ENCODE measurements around the gene GAB2. TPM values are rescaled to one million over a fixed set of nuclear protein-coding genes. Genes with fewer than 3 reads are reported as not detected.

Gene GAB2
- polyA plus RNA-seq, 3 donors, result 2.8 to 39.4 (median 4.4) TPM

DNA sequence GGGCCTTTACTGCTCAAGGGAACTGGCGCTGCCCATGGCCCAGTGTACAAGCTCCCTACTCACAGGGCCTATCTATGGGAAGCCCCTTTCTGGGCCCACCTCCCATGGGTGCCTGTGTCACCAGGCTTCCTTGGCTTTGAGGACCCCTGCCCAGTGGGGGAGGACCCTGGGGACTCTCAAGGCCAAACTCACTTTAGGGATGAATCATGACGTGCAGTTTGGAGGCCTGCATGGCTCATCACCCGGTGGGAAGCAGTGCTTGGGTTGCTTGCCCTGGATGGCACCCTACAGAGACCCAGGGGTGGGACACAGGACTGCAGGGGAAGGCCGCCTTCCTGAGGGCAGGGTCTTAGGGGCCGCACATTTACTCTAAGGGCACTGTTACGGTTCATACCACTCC, 245.7 kb downstream of the GAB2 start:
- Histone ChIP-seq H3K4me1 (ENCODE audit: control insufficient read depth in 1 of 2, insufficient read depth in 2 of 2, low read length in 2 of 2) (no peaks in the 10 kb centered on the region), H3K4me2 (replicated peaks; ENCODE audit: extremely low read depth, low read length, poor library complexity, severe bottlenecking) (no peak overlapping the region), H3K4me3 (replicated peaks in 1 of 3; ENCODE audit: low read depth in 2 of 3, low read length in 3 of 3) (no peak overlapping the region), H3K9me3 (replicated peaks in 1 of 2; ENCODE audit: control insufficient read depth in 1 of 2, insufficient read depth in 1 of 2, low read length in 2 of 2) (no peaks in the 10 kb centered on the region), H3K79me2 (ENCODE audit: insufficient read depth, low read length) (no peaks in the 10 kb centered on the region), H2AFZ (ENCODE audit: insufficient read depth, low read depth, low read length, poor library complexity, severe bottlenecking) (no peak overlapping the region), H4K20me1 (ENCODE audit: insufficient read depth, low read length) (no peaks in the 10 kb centered on the region), H3K9ac (ENCODE audit: insufficient read depth, low read length, poor library complexity, severe bottlenecking) (no peak overlapping the region), H3K36me3 (replicated peaks in 1 of 2; ENCODE audit: control insufficient read depth in 1 of 2, insufficient read depth in 2 of 2, low read length in 2 of 2) (peaks cover 15 to 32% of the 10 kb centered on the region in 2 donors), H3K27me3 (ENCODE audit: control insufficient read depth in 2 of 2, insufficient read depth in 2 of 2, low read length in 2 of 2) (no peaks in the 10 kb centered on the region), H3K27ac (ENCODE audit: low read depth in 1 of 2, low read length in 2 of 2) (no peak overlapping the region)
- no peak overlapping the region for H3K4me3 Mint-ChIP-seq
- H3K27ac Mint-ChIP-seq, result no peak overlapping the region
- H3K36me3 Mint-ChIP-seq, result peaks cover 41% of the 10 kb centered on the region in 2 donors
- DNase-seq, result no peak
- H3K9me3 Mint-ChIP-seq, result peaks cover 0 to 4% (median 0%) of the 10 kb centered on the region in 7 donors
- intact Hi-C loops (cut with micrococcal nuclease), result no loop called here
- peaks cover 0 to 1% (median 0%) of the 10 kb centered on the region in 3 donors for H3K27me3 Mint-ChIP-seq (ENCODE audit: low read depth in 3 of 3)
- TF ChIP-seq, protein P1, sequence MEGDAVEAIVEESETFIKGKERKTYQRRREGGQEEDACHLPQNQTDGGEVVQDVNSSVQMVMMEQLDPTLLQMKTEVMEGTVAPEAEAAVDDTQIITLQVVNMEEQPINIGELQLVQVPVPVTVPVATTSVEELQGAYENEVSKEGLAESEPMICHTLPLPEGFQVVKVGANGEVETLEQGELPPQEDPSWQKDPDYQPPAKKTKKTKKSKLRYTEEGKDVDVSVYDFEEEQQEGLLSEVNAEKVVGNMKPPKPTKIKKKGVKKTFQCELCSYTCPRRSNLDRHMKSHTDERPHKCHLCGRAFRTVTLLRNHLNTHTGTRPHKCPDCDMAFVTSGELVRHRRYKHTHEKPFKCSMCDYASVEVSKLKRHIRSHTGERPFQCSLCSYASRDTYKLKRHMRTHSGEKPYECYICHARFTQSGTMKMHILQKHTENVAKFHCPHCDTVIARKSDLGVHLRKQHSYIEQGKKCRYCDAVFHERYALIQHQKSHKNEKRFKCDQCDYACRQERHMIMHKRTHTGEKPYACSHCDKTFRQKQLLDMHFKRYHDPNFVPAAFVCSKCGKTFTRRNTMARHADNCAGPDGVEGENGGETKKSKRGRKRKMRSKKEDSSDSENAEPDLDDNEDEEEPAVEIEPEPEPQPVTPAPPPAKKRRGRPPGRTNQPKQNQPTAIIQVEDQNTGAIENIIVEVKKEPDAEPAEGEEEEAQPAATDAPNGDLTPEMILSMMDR (IDR thresholded peaks at IDR 0.05), result no peak
- no peaks in the 10 kb centered on the region for H3K4me1 Mint-ChIP-seq
- WGBS (ENCODE audit: insufficient coverage), result 99% methylated on average over 5 of the region's 6 CpGs

DNA sequence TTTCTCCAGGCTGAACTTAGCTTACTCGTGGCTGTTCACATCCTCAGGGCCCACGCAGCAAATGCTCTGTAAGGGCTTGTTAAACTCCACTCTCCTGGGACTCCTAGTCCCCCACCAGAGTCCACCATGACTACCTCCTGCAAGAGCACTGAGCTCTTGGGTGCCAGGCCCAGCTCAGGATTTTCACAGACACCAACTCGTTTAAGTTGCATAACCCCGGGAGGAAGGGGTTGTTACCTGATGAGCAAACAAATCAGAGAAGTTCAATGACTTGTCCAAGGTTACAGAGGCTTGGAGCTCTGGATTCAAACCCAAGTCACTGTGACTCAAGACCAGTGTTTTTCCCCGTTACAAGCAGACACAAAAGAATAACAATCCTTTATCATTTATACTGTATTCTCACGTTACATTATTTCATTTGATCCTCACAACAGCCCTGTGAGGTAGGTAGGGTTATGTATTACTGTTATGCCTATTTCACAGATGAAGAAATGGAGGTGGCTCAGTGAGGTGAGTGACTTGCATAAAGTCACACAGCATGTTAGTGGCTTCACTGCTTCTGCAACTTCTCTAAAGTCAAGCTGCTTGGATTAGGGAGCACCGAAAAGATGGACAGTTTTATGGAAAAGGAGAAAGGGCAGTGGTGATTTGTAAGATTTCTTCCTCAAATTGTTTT, 246.6 kb downstream of the GAB2 start:
- Mint-ChIP-seq H3K4me1 (no peaks in the 10 kb centered on the region), H3K36me3 (peaks cover 32% of the 10 kb centered on the region in 2 donors), H3K4me3 (no peak overlapping the region), H3K27ac (peak overlapping the region in 2 of 7 donors; percentile 1 to 31), H3K27me3 (ENCODE audit: low read depth in 3 of 3) (peaks cover 0 to 1% (median 0%) of the 10 kb centered on the region in 3 donors), H3K9me3 (peaks cover 0 to 1% (median 0%) of the 10 kb centered on the region in 7 donors)
- Histone ChIP-seq H3K27ac (ENCODE audit: low read depth in 1 of 2, low read length in 2 of 2) (no peak overlapping the region), H3K9ac (ENCODE audit: insufficient read depth, low read length, poor library complexity, severe bottlenecking) (no peak overlapping the region), H3K27me3 (ENCODE audit: control insufficient read depth in 2 of 2, insufficient read depth in 2 of 2, low read length in 2 of 2) (no peaks in the 10 kb centered on the region), H3K36me3 (replicated peaks in 1 of 2; ENCODE audit: control insufficient read depth in 1 of 2, insufficient read depth in 2 of 2, low read length in 2 of 2) (peaks cover 15 to 29% of the 10 kb centered on the region in 2 donors), H4K20me1 (ENCODE audit: insufficient read depth, low read length) (no peaks in the 10 kb centered on the region), H2AFZ (ENCODE audit: insufficient read depth, low read depth, low read length, poor library complexity, severe bottlenecking) (no peak overlapping the region), H3K79me2 (ENCODE audit: insufficient read depth, low read length) (no peaks in the 10 kb centered on the region), H3K9me3 (replicated peaks in 1 of 2; ENCODE audit: control insufficient read depth in 1 of 2, insufficient read depth in 1 of 2, low read length in 2 of 2) (no peaks in the 10 kb centered on the region), H3K4me3 (replicated peaks in 1 of 3; ENCODE audit: low read depth in 2 of 3, low read length in 3 of 3) (no peak overlapping the region), H3K4me1 (ENCODE audit: control insufficient read depth in 1 of 2, insufficient read depth in 2 of 2, low read length in 2 of 2) (no peaks in the 10 kb centered on the region), H3K4me2 (replicated peaks; ENCODE audit: extremely low read depth, low read length, poor library complexity, severe bottlenecking) (no peak overlapping the region)
- DNase-seq, result no peak
- intact Hi-C loops (cut with micrococcal nuclease), result no loop called here
- WGBS (ENCODE audit: insufficient coverage), result 75% methylated on average over 4 of the region's 7 CpGs
- TF ChIP-seq, protein P1 (IDR thresholded peaks at IDR 0.05), result no peak

All from CD14-positive monocyte (primary cell).